Aorta (tissue), 5 donors: ENCODE measurements around the gene RILPL2. TPM values are rescaled to one million over a fixed set of nuclear protein-coding genes. Genes with fewer than 3 reads are reported as not detected.
A peak's percentile ranks its signal among the peaks of the same experiment; 100 is the strongest.
"Not testable (repeated sequence)": the region's sequence is repeated elsewhere in the genome, so short reads cannot be mapped to it uniquely, and the experiment has no call there.

Source experiments
- ATAC-seq: fragments of 200-7000 bp; cut with Tn5 transposase; one replicate; pipeline ENCODE4 v1.9.1; 2022; ENCODE audit warnings: moderate library complexity; ENCODE audit not compliant: low FRiP score
- DNase-seq, 2 donors: peaks; one replicate each; pipeline ENCODE4 v3.0.0-alpha.2; 2020
- H3K27ac ChIP-seq, 2 donors: one replicate each; pipeline ENCODE4 v1.5.1; 2013; ENCODE audit warnings: low read length in 2 of 2, mild to moderate bottlenecking in 2 of 2, moderate library complexity in 2 of 2, control low read depth in 1 of 2, inconsistent platforms in 1 of 2, low read depth in 1 of 2
- H3K27me3 ChIP-seq, 2 donors: one replicate each; pipeline ENCODE4 v1.6.1; 2013; ENCODE audit warnings: control low read depth in 1 of 2, low read length in 1 of 2, mild to moderate bottlenecking in 1 of 2, moderate library complexity in 1 of 2; ENCODE audit not compliant: insufficient read depth in 2 of 2, control insufficient read depth in 1 of 2
- H3K36me3 ChIP-seq, 2 donors: one replicate each; pipeline ENCODE4 v1.6.1; 2013; ENCODE audit warnings: control low read depth in 1 of 2, low read length in 1 of 2, mild to moderate bottlenecking in 1 of 2; ENCODE audit not compliant: insufficient read depth in 2 of 2, control insufficient read depth in 1 of 2
- H3K4me1 ChIP-seq, 2 donors: one replicate each; pipeline ENCODE4 v1.6.1; 2013; ENCODE audit warnings: low read length in 2 of 2, control low read depth in 1 of 2, mild to moderate bottlenecking in 1 of 2, moderate library complexity in 1 of 2; ENCODE audit not compliant: insufficient read depth in 2 of 2, control insufficient read depth in 1 of 2
- H3K4me3 ChIP-seq, 2 donors: one replicate each; pipeline ENCODE4 v1.5.1; 2013; ENCODE audit warnings: low read length in 2 of 2, control low read depth in 1 of 2, mild to moderate bottlenecking in 1 of 2
- H3K9me3 ChIP-seq: one replicate; pipeline ENCODE4 v1.6.1; 2013; ENCODE audit warnings: mild to moderate bottlenecking, low read length; ENCODE audit not compliant: control insufficient read depth
- WGBS, 2 donors: extraction: QIAGEN DNeasy Blood & Tissue Kit; methylation state at CpG; one replicate each; pipeline ENCODE4 v1.1.7; 2013; 5-methylcytosine and 5-hydroxymethylcytosine counted together
- intact Hi-C, 2 donors: fragments of 100-400 bp; cut with DNase I; formaldehyde crosslinking; loops; one replicate each; pipeline versions ENCODE4 v1.14.2 to v1.15.0; 2022
- polyA plus RNA-seq, 2 donors: library from polyadenylated mRNA; stranded (reverse); fragments of 200-250 nt; gene quantifications; one replicate each; pipeline ENCODE4 v1.2.3, GENCODE V29; 2013
- total RNA-seq, 2 donors: library from RNA; stranded (reverse); fragmentation: NEBNext Ultra II Directional; extraction: Animal tissue kit (Norgen Biotek cat#: 25700); gene quantifications; one replicate each; pipeline ENCODE4 v1.2.1, GENCODE V29; 2021
- donor health status: healthy with polysubstance abuse.
- donor health status: Bipolar disorder and iron deficiency.
- donor health status: DM: no; HTN: no; CAD: no.
- donor health status: DM: no; HTN: no; CAD: no.
- donor health status: DM: yes; HTN: yes; CAD: no.

Gene RILPL2
- total and polyA plus RNA-seq, 4 donors: 12.6 to 25.3 (median 16.5) TPM

- intact Hi-C loops: no loop called here
- no peak for ATAC-seq
- Histone ChIP-seq H3K27ac (no peak overlapping the region), H3K36me3 (no peaks in the 10 kb centered on the region), H3K4me3 (no peak overlapping the region), H3K9me3 (no peaks in the 10 kb centered on the region), H3K27me3 (no peaks in the 10 kb centered on the region), H3K4me1 (no peaks in the 10 kb centered on the region)
- whole genome bisulfite sequencing, 2 donors: 94% methylated on average over 5 of the region's 5 CpGs
- DNase-seq: peak in 1 of 2 donors; percentile 28
These were observed 67.3 kb downstream of the RILPL2 start for GRCh38 chr12:123369229-123369628.

- peak in 1 of 2 donors; percentile 57 for DNase-seq
- ATAC-seq, H3K36me3 ChIP-seq, H3K9me3 ChIP-seq, H3K27me3 ChIP-seq, intact Hi-C loops, H3K4me1 ChIP-seq, H3K4me3 ChIP-seq, H3K27ac ChIP-seq: not testable (repeated sequence)
- WGBS, 2 donors: 96 to 97% methylated on average over 7 of the region's 7 CpGs
These were observed 68.1 kb downstream of the RILPL2 start for GRCh38 chr12:123368431-123368830.

- no peaks in the 10 kb centered on the region for H3K4me1 ChIP-seq
- no peaks in the 10 kb centered on the region for H3K36me3 ChIP-seq
- intact Hi-C loops: no loop called here
- WGBS, 2 donors: 91 to 94% methylated on average over 4 of the region's 4 CpGs
- H3K27ac ChIP-seq: no peak overlapping the region
- H3K27me3 ChIP-seq: no peaks in the 10 kb centered on the region
- H3K9me3 ChIP-seq: no peaks in the 10 kb centered on the region
- ATAC-seq (no peak), DNase-seq (peak in 1 of 2 donors; percentile 41)
- H3K4me3 ChIP-seq: no peak overlapping the region
These were observed 69.0 kb downstream of the RILPL2 start for GRCh38 chr12:123367511-123367910.

Other genes with a start within 250 kb of the RILPL2 start
- 10 to 100 TPM; 13.4 to 25.1 TPM for gene MPHOSPH9, start 203.5 kb downstream of the RILPL2 start, total RNA-seq
- 1 to 10 TPM; 2.0 to 5.2 TPM for gene MPHOSPH9, start 203.5 kb downstream of the RILPL2 start, polyA plus RNA-seq
- gene MTRFR, start 203.2 kb downstream of the RILPL2 start, total RNA-seq: 10 to 100 TPM in 1 of 2 donors, 1 to 10 TPM in 1; 8.6 to 12.1 TPM
- gene MTRFR, start 203.2 kb downstream of the RILPL2 start, polyA plus RNA-seq: 10 to 100 TPM in 1 of 2 donors, 1 to 10 TPM in 1; 4.3 to 11.4 TPM
- 100 to 1,000 TPM; 111 TPM for gene CDK2AP1, start 164.8 kb downstream of the RILPL2 start, total RNA-seq
- 100 to 1,000 TPM; 120 to 283 TPM for gene CDK2AP1, start 164.8 kb downstream of the RILPL2 start, polyA plus RNA-seq
- gene SBNO1, start 71.8 kb downstream of the RILPL2 start, total RNA-seq: 10 to 100 TPM; 25.6 to 28.6 TPM
- gene SBNO1, start 71.8 kb downstream of the RILPL2 start, polyA plus RNA-seq: 1 to 10 TPM; 4.0 to 4.2 TPM
- 10 to 100 TPM; 51.9 to 55.9 TPM for gene KMT5A, start 52.6 kb downstream of the RILPL2 start, total RNA-seq
- 10 to 100 TPM; 23.7 to 58.1 TPM for gene KMT5A, start 52.6 kb downstream of the RILPL2 start, polyA plus RNA-seq
- gene SNRNP35, start 21.5 kb upstream of the RILPL2 start, total RNA-seq: 10 to 100 TPM; 23.3 to 28.3 TPM
- gene SNRNP35, start 21.5 kb upstream of the RILPL2 start, polyA plus RNA-seq: 10 to 100 TPM; 35.7 to 72.7 TPM
- 10 to 100 TPM; 28.8 to 33.3 TPM for gene RILPL1, start 97.0 kb upstream of the RILPL2 start, total RNA-seq
- 10 to 100 TPM; 18.4 to 50.4 TPM for gene RILPL1, start 97.0 kb upstream of the RILPL2 start, polyA plus RNA-seq
- 100 to 1,000 TPM; 160 to 193 TPM for gene TMED2, start 147.9 kb upstream of the RILPL2 start, total RNA-seq
- gene TMED2, start 147.9 kb upstream of the RILPL2 start, polyA plus RNA-seq: 100 to 1,000 TPM; 116 to 168 TPM
- 10 to 100 TPM; 13.6 to 18.0 TPM for gene DDX55, start 165.4 kb upstream of the RILPL2 start, total RNA-seq
- 10 to 100 TPM in 1 of 2 donors, 1 to 10 TPM in 1; 7.6 to 15.5 TPM for gene DDX55, start 165.4 kb upstream of the RILPL2 start, polyA plus RNA-seq
- 10 to 100 TPM; 34.9 to 39.7 TPM for gene EIF2B1, start 197.0 kb upstream of the RILPL2 start, total RNA-seq
- gene EIF2B1, start 197.0 kb upstream of the RILPL2 start, polyA plus RNA-seq: 10 to 100 TPM; 18.5 to 43.6 TPM
- gene GTF2H3, start 197.1 kb upstream of the RILPL2 start, total RNA-seq: 10 to 100 TPM; 16.2 to 18.1 TPM
- gene GTF2H3, start 197.1 kb upstream of the RILPL2 start, polyA plus RNA-seq: 10 to 100 TPM in 1 of 2 donors, 1 to 10 TPM in 1; 8.5 to 11.4 TPM
- 10 to 100 TPM in 1 of 2 donors, 1 to 10 TPM in 1; 6.1 to 10.3 TPM for gene TCTN2, start 234.4 kb upstream of the RILPL2 start, total RNA-seq
- gene TCTN2, start 234.4 kb upstream of the RILPL2 start, polyA plus RNA-seq: 1 to 10 TPM; 2.3 to 9.0 TPM